Stimulated activated CD4-positive, alpha-beta T cell treated with anti-CD3 and anti-CD28 coated beads, Interleukin-4, amount 100 ng/mL, for 24 hours (primary cell): ENCODE measurements around the gene ANKRD63.

Experiments
- DNase-seq: peaks from one replicate; pipeline ENCODE4 v3.0.0-alpha.2; 2020

Gene ANKRD63

DNA sequence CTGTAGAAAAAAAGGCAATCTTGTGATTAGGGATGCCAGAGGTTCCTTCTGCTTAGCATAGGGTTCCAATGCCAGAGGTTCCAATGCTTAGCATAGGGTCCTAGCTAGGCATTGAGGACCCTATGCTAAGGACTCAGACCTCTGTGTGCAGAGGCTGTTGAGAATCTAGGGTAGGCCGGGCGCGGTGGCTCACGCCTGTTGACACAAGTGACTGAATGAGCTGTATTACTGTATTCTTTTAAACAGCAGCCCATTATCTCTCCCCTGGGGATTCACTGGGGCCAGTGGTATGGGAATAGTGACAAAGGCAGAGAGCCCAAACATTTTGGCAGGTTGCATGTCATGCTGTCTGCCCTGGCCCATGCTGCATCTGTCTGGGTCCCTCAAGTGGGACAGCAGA, 27.8 kb downstream of the ANKRD63 start:
- DNase-seq = no peak

GRCh38 chr15:40254452-40254851, 28.4 kb downstream of the ANKRD63 start:
- DNase-seq = no peak

DNA sequence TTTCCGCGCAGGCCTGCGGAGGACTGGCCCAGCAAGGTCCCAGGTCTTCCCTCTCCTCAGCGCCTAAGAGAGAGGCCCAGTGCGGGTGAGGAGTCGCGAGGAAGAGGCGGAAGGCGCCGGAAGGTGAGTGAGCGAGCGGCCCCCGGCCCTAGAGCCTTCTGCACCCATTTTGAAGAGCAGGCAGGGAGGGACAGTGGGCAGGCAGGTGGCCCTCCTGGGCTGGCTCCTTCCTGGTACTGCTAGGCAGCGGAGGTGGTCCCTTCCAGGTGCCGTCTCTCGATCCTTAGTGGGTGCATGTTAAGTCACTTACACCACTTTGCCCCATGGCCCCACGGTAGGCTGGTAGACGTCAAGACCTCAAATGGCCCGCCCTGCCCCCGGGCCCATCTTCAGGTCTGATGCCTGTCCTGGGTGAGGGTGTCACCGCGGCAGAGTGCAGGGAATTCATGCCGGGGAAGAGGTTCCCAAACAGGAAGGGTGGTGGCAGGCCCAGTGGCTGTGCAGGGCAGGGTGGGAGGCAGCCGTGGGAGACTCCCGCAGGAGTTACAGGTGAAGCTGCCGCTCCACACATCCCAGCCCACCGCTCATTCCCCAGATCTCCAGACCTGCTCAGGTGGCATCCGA, 29.6 kb downstream of the ANKRD63 start:
- no peak for DNase-seq

- DNase-seq = no peak
These were observed 30.3 kb downstream of the ANKRD63 start for GRCh38 chr15:40252438-40253166.

GRCh38 chr15:40252141-40252437, 30.8 kb downstream of the ANKRD63 start:
- DNase-seq = no peak

- DNase-seq = no peak
These were observed 31.3 kb downstream of the ANKRD63 start for GRCh38 chr15:40251486-40252140.

DNA sequence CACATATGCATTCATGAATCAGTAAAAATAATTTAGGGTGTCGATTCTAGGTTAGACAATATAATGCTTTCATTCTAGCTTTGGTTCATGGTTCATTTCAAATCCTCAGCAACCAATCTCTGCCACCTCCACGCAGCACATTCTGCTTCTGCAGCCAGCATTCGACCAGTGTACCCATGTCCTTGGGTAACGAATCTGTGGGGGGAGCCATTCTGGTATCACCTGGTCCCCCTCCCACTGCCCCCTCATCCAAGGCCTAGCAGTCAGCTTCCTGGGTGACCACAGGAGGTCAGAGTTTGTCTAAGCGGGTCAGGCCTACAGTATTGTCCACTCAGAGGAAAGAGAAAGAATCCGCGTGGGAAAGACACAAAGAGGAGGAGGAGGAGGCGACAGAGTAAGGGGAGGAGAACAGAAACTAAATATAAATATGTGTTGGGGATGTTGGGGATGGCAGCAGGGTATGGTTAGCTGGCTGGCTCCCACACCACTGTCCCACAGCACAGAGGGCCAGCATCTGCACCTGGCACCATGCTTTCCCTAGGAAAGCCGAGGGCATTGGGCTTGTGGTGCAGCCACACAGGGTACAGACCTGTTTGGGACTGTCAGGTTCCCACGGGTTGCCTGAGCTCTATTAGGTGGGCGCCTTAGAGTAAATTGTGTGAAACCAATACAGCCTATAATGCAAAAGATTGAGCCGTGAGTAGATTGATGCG, 31.9 kb downstream of the ANKRD63 start:
- no peak for DNase-seq

DNA sequence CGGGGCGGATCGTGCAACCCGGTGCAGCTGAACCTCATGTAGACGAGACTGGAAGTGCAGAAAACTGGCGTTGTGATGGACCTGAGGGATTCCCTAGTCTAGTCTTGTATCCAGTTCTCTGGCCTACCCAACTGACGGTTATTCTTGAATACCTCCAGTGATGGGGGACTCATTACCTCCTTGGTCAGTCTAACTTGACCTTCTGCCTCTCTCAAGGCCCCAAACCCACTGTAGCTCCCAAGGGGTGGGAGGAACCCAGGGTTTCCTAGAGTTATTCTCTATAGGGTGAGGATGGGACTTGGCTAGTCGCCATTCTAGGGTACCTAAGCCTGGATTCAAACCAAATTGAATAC, 32.6 kb downstream of the ANKRD63 start:
- DNase-seq = no peak

- DNase-seq = no peak
These were observed 33.2 kb downstream of the ANKRD63 start for GRCh38 chr15:40249477-40250303.

GRCh38 chr15:40248006-40248783, 34.7 kb downstream of the ANKRD63 start:
- DNase-seq = no peak

DNA sequence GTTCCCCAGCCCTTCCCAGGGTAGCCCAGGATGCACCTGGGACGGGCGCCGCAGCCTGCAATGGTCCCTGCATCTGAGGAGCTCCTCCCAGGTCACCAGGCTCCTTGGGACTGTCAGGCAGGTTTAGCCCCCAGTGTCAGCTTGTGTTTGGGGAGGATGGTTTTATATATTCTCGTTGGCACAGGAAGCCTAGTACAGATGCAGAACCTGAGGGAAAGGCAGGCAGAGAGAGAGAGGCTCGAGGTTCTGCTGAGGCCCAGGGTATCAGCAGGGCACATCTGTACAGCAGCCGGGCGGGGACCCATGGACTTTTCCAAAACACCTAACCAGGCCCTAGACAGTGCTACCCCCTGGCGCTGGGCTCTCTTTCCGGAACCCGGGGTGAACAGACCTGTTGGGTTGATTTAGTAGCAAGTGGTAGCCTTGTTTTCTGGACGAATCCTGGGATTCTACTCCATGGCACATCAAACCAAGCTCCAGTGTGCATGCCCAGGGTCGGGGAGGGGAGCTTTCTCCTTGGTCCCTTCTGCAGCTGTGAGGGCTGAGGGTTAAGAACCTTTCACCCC, 35.4 kb downstream of the ANKRD63 start:
- DNase-seq = no peak

GRCh38 chr15:40246496-40247280, 36.2 kb downstream of the ANKRD63 start:
- DNase-seq = no peak

- no peak for DNase-seq
These were observed 37.0 kb downstream of the ANKRD63 start for GRCh38 chr15:40245666-40246450.

- no peak for DNase-seq
These were observed 37.8 kb downstream of the ANKRD63 start for GRCh38 chr15:40244961-40245523.

- DNase-seq = no peak
These were observed 39.6 kb downstream of the ANKRD63 start for GRCh38 chr15:40243126-40243810.

DNA sequence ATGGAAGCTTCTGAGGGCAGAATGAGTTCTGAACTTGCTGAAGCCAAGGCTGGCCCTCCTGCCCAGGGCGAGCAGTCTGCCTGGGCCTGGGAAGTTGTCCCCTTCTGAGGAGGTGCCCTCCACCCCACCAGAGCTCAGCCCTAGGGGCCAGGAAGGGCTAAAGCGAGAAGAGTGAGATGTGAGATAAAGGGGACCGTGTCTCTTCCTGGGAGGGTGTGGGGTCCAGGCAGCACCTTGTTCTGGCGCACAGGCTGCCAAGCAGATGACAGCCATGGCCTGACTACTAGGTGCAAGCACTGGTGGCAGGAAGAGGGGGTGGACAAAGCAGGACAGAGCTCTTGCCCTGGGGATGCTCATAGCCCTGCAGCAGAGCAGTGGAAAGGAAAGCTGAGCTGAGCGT, 40.3 kb downstream of the ANKRD63 start:
- no peak for DNase-seq

GRCh38 chr15:40242213-40242599, 40.7 kb downstream of the ANKRD63 start:
- DNase-seq = no peak

DNA sequence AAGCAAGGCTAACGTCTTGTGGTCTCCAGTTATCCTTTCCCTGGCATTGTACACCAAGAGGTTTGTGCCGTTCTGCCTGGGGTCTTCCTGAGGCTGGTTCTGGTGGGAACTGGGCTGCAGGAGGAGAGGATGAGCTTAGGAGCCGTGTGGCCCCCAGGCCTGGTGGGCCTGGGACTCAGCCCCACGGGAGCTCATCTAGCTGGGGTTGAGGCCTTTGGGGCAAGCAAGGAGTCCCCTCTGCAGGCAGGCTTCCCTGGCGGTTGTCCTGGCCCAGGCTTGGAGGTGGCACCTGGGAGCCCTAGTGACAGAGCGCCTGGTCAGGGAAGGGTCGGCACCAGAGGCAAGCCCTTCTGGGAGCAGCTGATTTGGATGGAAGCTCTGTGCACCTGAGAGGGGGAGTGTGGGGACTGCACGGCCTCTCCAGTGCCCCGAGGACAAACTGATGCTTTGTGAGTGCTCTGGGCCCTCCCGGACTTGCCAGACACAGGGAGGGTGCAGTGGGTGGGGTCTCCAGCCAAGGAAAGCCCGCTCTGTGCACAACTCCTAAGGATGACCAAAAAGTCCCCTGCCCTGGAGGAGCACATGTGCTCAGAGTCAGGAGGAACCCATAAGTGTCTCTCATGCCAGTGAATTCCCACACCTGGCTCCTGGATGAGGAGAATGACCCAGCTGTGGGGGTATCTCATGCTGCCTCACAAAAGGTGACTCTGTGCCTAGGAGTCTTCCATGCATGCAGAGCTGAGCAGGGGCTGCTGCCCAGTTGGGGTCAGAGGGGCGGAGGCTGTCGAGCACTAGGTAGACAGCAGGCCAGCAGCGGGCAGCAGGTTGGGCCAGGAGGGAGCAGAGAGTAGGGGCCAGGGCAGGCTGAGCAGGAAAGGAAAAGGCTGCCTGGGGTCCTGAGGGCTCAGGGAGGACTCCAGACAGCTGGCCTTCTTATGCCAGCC, 41.3 kb downstream of the ANKRD63 start:
- no peak for DNase-seq
